ENCODE measurements around the gene LIX1. TPM values are rescaled to one million over a fixed set of nuclear protein-coding genes. Genes with fewer than 3 reads are reported as not detected.
A peak's percentile ranks its signal among the peaks of the same experiment; 100 is the strongest.
"Not testable (repeated sequence)": the region's sequence is repeated elsewhere in the genome, so short reads cannot be mapped to it uniquely, and the experiment has no call there.

LIX1 gene
- total RNA-seq, 1 donor: not detected

GRCh38 chr5:97085459-97086181 lies 56.8 kb downstream of the LIX1 start:
- no peak for DNase-seq (ENCODE audit: low read depth)
- no peak for TF ChIP-seq CTCF (IDR thresholded peaks at IDR 0.05; ENCODE audit: insufficient read depth, low read length)
- H3K4me3 ChIP-seq (ENCODE audit: low read depth, low read length): no peak overlapping the region

- DNase-seq (ENCODE audit: low read depth); H3K4me3 ChIP-seq (ENCODE audit: low read depth, low read length): not testable (repeated sequence)
Observed at GRCh38 chr5:97084782-97085458, 57.5 kb downstream of the LIX1 start.

- TF ChIP-seq CTCF (IDR thresholded peaks at IDR 0.05; ENCODE audit: insufficient read depth, low read length): no peak
- peak; percentile 49 for DNase-seq (ENCODE audit: low read depth)
- no peak overlapping the region for H3K4me3 ChIP-seq (ENCODE audit: low read depth, low read length)
Observed at GRCh38 chr5:97078958-97079743, 63.3 kb downstream of the LIX1 start.

GRCh38 chr5:97077246-97077645 lies 65.2 kb downstream of the LIX1 start:
- no peak for DNase-seq (ENCODE audit: low read depth)
- TF ChIP-seq CTCF (IDR thresholded peaks at IDR 0.05; ENCODE audit: insufficient read depth, low read length): no peak
- H3K4me3 ChIP-seq (ENCODE audit: low read depth, low read length): no peak overlapping the region

- DNase-seq (ENCODE audit: low read depth): no peak
- TF ChIP-seq CTCF (IDR thresholded peaks at IDR 0.05; ENCODE audit: insufficient read depth, low read length): no peak
- no peak overlapping the region for H3K4me3 ChIP-seq (ENCODE audit: low read depth, low read length)
Observed at GRCh38 chr5:97076098-97076497, 66.3 kb downstream of the LIX1 start.

- no peak for DNase-seq (ENCODE audit: low read depth)
- H3K4me3 ChIP-seq (ENCODE audit: low read depth, low read length): no peak overlapping the region
- TF ChIP-seq CTCF (IDR thresholded peaks at IDR 0.05; ENCODE audit: insufficient read depth, low read length): no peak
Observed at GRCh38 chr5:97075649-97076048, 66.8 kb downstream of the LIX1 start.

Measured in fibroblast of the aortic adventitia (primary cell).